Colonic mucosa (tissue), 4 donors: ENCODE results near the gene ARID5A. TPM values are rescaled to one million over a fixed set of nuclear protein-coding genes. Genes with fewer than 3 reads are reported as not detected.
"Not testable (repeated sequence)": the region's sequence is repeated elsewhere in the genome, so short reads cannot be mapped to it uniquely, and the experiment has no call there.

Source experiments
- DNase-seq: peaks from one replicate; pipeline ENCODE4 v3.0.0-alpha.2; 2020
- H3K27ac ChIP-seq: fragments of 200-600 bp; one replicate; pipeline ENCODE4 v1.8.0; 2021
- H3K27me3 ChIP-seq: fragments of 200-600 bp; one replicate; pipeline ENCODE4 v1.8.0; 2021
- H3K36me3 ChIP-seq: fragments of 200-600 bp; one replicate; pipeline ENCODE4 v1.8.0; 2021
- H3K4me1 ChIP-seq: fragments of 200-600 bp; one replicate; pipeline ENCODE4 v1.8.0; 2021; ENCODE audit warnings: mild to moderate bottlenecking
- H3K4me3 ChIP-seq: fragments of 200-600 bp; one replicate; pipeline ENCODE4 v1.8.0; 2021
- H3K9ac ChIP-seq, 2 donors: one replicate each; pipeline ENCODE4 v1.7.0; 2013; ENCODE audit warnings: control low read depth in 2 of 2, low read depth in 2 of 2, low read length in 2 of 2
- H3K9me3 ChIP-seq: fragments of 200-600 bp; one replicate; pipeline ENCODE4 v1.8.0; 2021
- CTCF ChIP-seq: fragments of 200-600 bp; IDR thresholded peaks from one replicate; pipeline ENCODE4 v1.8.0; 2022; ENCODE audit warnings: antibody characterized with exemption, mild to moderate bottlenecking
- intact Hi-C: fragments of 100-400 bp; cut with DNase I; formaldehyde crosslinking; loops from one replicate; pipeline ENCODE4 v1.14.1; 2022
- total RNA-seq, 2 donors: library from RNA; stranded (reverse); fragmentation: NEBNext Ultra II Directional in 1 of 2; extraction: Animal tissue kit (Norgen Biotek cat#: 25700) in 1 of 2; gene quantifications; one replicate each; pipeline ENCODE4 v1.2.1, GENCODE V29; 2021
- donor health status: healthy.
- donor health status: DM: no; HTN: no; CAD: no.
- donor health status: DM: no; HTN: no; CAD: no.

Gene ARID5A
- total RNA-seq, 2 donors from 2014 or later = 6.9 to 16.4 TPM

- Histone ChIP-seq H3K4me1 (no peaks in the 10 kb centered on the region), H3K27ac (no peak overlapping the region), H3K36me3 (peaks cover 5% of the 10 kb centered on the region), H3K9ac (no peak overlapping the region), H3K27me3 (no peaks in the 10 kb centered on the region), H3K4me3 (no peak overlapping the region), H3K9me3 (no peaks in the 10 kb centered on the region)
- no peak for TF ChIP-seq CTCF
- peak; percentile 17 for DNase-seq
- intact Hi-C loops = no loop called here
Measured at GRCh38 chr2:96555146-96555610, 18.6 kb downstream of the ARID5A start.

- no peak overlapping the region for H3K4me3 ChIP-seq
- no peaks in the 10 kb centered on the region for H3K9me3 ChIP-seq
- no peaks in the 10 kb centered on the region for H3K36me3 ChIP-seq
- no peak overlapping the region for H3K9ac ChIP-seq
- intact Hi-C loops = no loop called here
- no peaks in the 10 kb centered on the region for H3K4me1 ChIP-seq
- no peak overlapping the region for H3K27ac ChIP-seq
- no peaks in the 10 kb centered on the region for H3K27me3 ChIP-seq
- DNase-seq = peak; percentile 80
- TF ChIP-seq CTCF = no peak
Measured at GRCh38 chr2:96556441-96557330, 20.1 kb downstream of the ARID5A start.

GRCh38 chr2:96557421-96557820, 20.9 kb downstream of the ARID5A start:
- DNase-seq, H3K27me3 ChIP-seq, H3K4me3 ChIP-seq, H3K36me3 ChIP-seq, intact Hi-C loops, H3K27ac ChIP-seq, H3K9me3 ChIP-seq, H3K4me1 ChIP-seq, H3K9ac ChIP-seq: not testable (repeated sequence)

GRCh38 chr2:96558061-96558460, 21.5 kb downstream of the ARID5A start:
- Histone ChIP-seq H3K9ac (no peak overlapping the region), H3K4me1 (no peaks in the 10 kb centered on the region), H3K4me3 (no peak overlapping the region), H3K27me3 (no peaks in the 10 kb centered on the region), H3K9me3 (no peaks in the 10 kb centered on the region), H3K36me3 (no peaks in the 10 kb centered on the region), H3K27ac (no peak overlapping the region)
- no peak for DNase-seq
- intact Hi-C loops = no loop called here
- no peak for TF ChIP-seq CTCF

- Histone ChIP-seq H3K27ac (no peak overlapping the region), H3K4me1 (no peaks in the 10 kb centered on the region), H3K27me3 (no peaks in the 10 kb centered on the region), H3K9me3 (no peaks in the 10 kb centered on the region), H3K36me3 (no peaks in the 10 kb centered on the region), H3K4me3 (no peak overlapping the region), H3K9ac (no peak overlapping the region)
- TF ChIP-seq CTCF = no peak
- intact Hi-C loops = no loop called here
- DNase-seq = peak; percentile 42
Measured at GRCh38 chr2:96558485-96558884, 21.9 kb downstream of the ARID5A start.

- Histone ChIP-seq H3K9me3 (no peaks in the 10 kb centered on the region), H3K4me3 (no peak overlapping the region), H3K27me3 (no peaks in the 10 kb centered on the region), H3K36me3 (no peaks in the 10 kb centered on the region), H3K4me1 (no peaks in the 10 kb centered on the region), H3K27ac (no peak overlapping the region), H3K9ac (no peak overlapping the region)
- intact Hi-C loops = no loop called here
- no peak for TF ChIP-seq CTCF
- no peak for DNase-seq
Measured at GRCh38 chr2:96564026-96564425, 27.5 kb downstream of the ARID5A start.
